Measurements from ENCODE around the gene CNGB1. TPM values are rescaled to one million over a fixed set of nuclear protein-coding genes. Genes with fewer than 3 reads are reported as not detected.

CNGB1 gene
- total and polyA plus RNA-seq, 8 donors: 0.08 to 18.0 (median 0.73) TPM; not detected in 5

GRCh38 chr16:57886427-57886826, 84.5 kb downstream of the CNGB1 start:
- no peak for DNase-seq
- no peak overlapping the region for H3K4me3 ChIP-seq
- peaks cover 14 to 32% (median 28%) of the 10 kb centered on the region in 4 donors for H3K4me1 ChIP-seq
- WGBS, 5 donors: 79 to 100% (median 86%) methylated on average over 1 of the region's 1 CpG
- TF ChIP-seq CTCF (IDR thresholded peaks at IDR 0.05) (no peak), POLR2A (IDR thresholded peaks at IDR 0.05) (no peak), EP300 (IDR thresholded peaks at IDR 0.05) (no peak), POLR2AphosphoS5 (IDR thresholded peaks at IDR 0.05) (no peak)
- H3K27me3 ChIP-seq: peaks cover 0 to 41% (median 23%) of the 10 kb centered on the region in 3 donors
- H3K36me3 ChIP-seq: no peaks in the 10 kb centered on the region
- no peak overlapping the region for H3K27ac ChIP-seq
- intact Hi-C loops (cut with DNase I; ENCODE audit: low total_unique reads): no loop called here
- no peaks in the 10 kb centered on the region for H3K9me3 ChIP-seq

- Histone ChIP-seq H3K9me3 (no peaks in the 10 kb centered on the region), H3K27me3 (peaks cover 0 to 49% (median 23%) of the 10 kb centered on the region in 3 donors), H3K4me3 (no peak overlapping the region), H3K36me3 (no peaks in the 10 kb centered on the region), H3K4me1 (peaks cover 3 to 16% (median 14%) of the 10 kb centered on the region in 4 donors), H3K27ac (no peak overlapping the region)
- intact Hi-C loops (cut with DNase I; ENCODE audit: low total_unique reads): no loop called here
- 67 to 79% (median 75%) methylated on average over 6 to 7 of the region's 7 CpGs for WGBS, 5 donors
- TF ChIP-seq POLR2A (IDR thresholded peaks at IDR 0.05) (no peak), POLR2AphosphoS5 (IDR thresholded peaks at IDR 0.05) (no peak), CTCF (IDR thresholded peaks at IDR 0.05) (no peak), EP300 (IDR thresholded peaks at IDR 0.05) (no peak)
- no peak for DNase-seq
These were observed 86.2 kb downstream of the CNGB1 start for GRCh38 chr16:57884655-57885133.

- H3K27me3 ChIP-seq: peaks cover 0 to 49% (median 23%) of the 10 kb centered on the region in 3 donors
- WGBS, 5 donors: 16 to 35% (median 23%) methylated on average over 27 to 51 of the region's 51 CpGs
- peaks cover 0 to 10% (median 10%) of the 10 kb centered on the region in 4 donors for H3K4me1 ChIP-seq
- no peaks in the 10 kb centered on the region for H3K9me3 ChIP-seq
- intact Hi-C loops (cut with DNase I; ENCODE audit: low total_unique reads): no loop called here
- DNase-seq: no peak
- peak overlapping the region in 1 of 4 donors; percentile 16 for H3K4me3 ChIP-seq
- no peaks in the 10 kb centered on the region for H3K36me3 ChIP-seq
- no peak overlapping the region for H3K27ac ChIP-seq
- TF ChIP-seq POLR2AphosphoS5 (IDR thresholded peaks at IDR 0.05) (no peak), CTCF (IDR thresholded peaks at IDR 0.05) (no peak), EP300 (IDR thresholded peaks at IDR 0.05) (no peak), POLR2A (IDR thresholded peaks at IDR 0.05) (no peak)
These were observed 86.8 kb downstream of the CNGB1 start for GRCh38 chr16:57883953-57884654.

- Histone ChIP-seq H3K4me1 (peaks cover 0 to 10% (median 8%) of the 10 kb centered on the region in 4 donors), H3K36me3 (no peaks in the 10 kb centered on the region), H3K27me3 (peaks cover 0 to 49% (median 23%) of the 10 kb centered on the region in 3 donors), H3K4me3 (no peak overlapping the region), H3K27ac (no peak overlapping the region), H3K9me3 (no peaks in the 10 kb centered on the region)
- WGBS, 5 donors: 57 to 78% (median 73%) methylated on average over 4 of the region's 4 CpGs
- intact Hi-C loops (cut with DNase I; ENCODE audit: low total_unique reads): no loop called here
- no peak for DNase-seq
- TF ChIP-seq POLR2A (IDR thresholded peaks at IDR 0.05) (no peak), POLR2AphosphoS5 (IDR thresholded peaks at IDR 0.05) (no peak), CTCF (IDR thresholded peaks at IDR 0.05) (no peak), EP300 (IDR thresholded peaks at IDR 0.05) (no peak)
These were observed 87.4 kb downstream of the CNGB1 start for GRCh38 chr16:57883480-57883879.
